ENCODE data around the gene SIMC1.

DNA sequence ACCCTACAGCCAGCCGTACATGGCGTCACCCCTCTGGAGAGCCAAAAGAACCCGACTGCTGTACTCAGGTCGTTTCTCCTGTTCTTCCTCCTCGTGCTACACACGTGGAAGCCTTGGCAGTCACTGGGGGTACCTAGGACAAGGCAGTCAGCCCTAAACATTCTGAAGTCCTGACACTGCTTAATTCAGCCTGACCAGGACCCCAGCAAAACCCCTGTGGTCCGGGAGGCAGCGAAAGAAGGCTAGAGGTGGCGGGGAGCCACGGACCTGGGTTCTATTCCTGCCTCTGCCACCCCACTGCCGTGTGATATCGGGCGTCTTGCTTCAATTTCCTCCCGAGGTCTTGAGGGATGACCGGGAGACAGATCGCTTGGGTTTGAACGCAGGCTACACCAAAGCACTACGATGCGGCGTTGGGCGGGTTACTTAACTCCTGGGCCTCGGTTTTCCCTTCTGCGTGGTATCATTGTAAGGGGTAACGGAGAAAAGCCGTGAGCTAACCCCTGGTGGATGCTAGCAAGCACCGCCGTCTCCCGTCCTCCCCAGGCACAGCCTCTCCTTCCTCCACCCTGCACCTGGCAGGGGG is 126.6 kb downstream of the SIMC1 start:
- TF ChIP-seq CTCF (conservative IDR thresholded peaks at IDR 0.05 in 1 of 2, IDR thresholded peaks at IDR 0.05 in 1 of 2; ENCODE audit: low read depth in 1 of 2, low read length in 2 of 2), result no peak
- TF ChIP-seq EZH2 (IDR thresholded peaks at IDR 0.05; ENCODE audit: low read length, missing control alignments), result no peak

Data from fibroblast of lung (primary cell).